ENCODE data around the gene SMIM1. TPM values are rescaled to one million over a fixed set of nuclear protein-coding genes. Genes with fewer than 3 reads are reported as not detected.

The SMIM1 gene
- total RNA-seq, 4 donors from 2014 or later: 4.7 TPM; not detected in 3

- TF ChIP-seq, protein P1, sequence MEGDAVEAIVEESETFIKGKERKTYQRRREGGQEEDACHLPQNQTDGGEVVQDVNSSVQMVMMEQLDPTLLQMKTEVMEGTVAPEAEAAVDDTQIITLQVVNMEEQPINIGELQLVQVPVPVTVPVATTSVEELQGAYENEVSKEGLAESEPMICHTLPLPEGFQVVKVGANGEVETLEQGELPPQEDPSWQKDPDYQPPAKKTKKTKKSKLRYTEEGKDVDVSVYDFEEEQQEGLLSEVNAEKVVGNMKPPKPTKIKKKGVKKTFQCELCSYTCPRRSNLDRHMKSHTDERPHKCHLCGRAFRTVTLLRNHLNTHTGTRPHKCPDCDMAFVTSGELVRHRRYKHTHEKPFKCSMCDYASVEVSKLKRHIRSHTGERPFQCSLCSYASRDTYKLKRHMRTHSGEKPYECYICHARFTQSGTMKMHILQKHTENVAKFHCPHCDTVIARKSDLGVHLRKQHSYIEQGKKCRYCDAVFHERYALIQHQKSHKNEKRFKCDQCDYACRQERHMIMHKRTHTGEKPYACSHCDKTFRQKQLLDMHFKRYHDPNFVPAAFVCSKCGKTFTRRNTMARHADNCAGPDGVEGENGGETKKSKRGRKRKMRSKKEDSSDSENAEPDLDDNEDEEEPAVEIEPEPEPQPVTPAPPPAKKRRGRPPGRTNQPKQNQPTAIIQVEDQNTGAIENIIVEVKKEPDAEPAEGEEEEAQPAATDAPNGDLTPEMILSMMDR (IDR thresholded peaks at IDR 0.05; ENCODE audit: low read depth): no peak
Measured at GRCh38 chr1:3745590-3746381, 26.8 kb upstream of the SMIM1 start.

GRCh38 chr1:3746389-3746829, 26.1 kb upstream of the SMIM1 start:
- TF ChIP-seq, protein P1 (IDR thresholded peaks at IDR 0.05; ENCODE audit: low read depth): no peak

GRCh38 chr1:3746830-3747521, 25.6 kb upstream of the SMIM1 start:
- TF ChIP-seq, protein P1 (IDR thresholded peaks at IDR 0.05; ENCODE audit: low read depth): no peak

- TF ChIP-seq, protein P1 (IDR thresholded peaks at IDR 0.05; ENCODE audit: low read depth): no peak
Measured at GRCh38 chr1:3747522-3747848, 25.1 kb upstream of the SMIM1 start.

DNA sequence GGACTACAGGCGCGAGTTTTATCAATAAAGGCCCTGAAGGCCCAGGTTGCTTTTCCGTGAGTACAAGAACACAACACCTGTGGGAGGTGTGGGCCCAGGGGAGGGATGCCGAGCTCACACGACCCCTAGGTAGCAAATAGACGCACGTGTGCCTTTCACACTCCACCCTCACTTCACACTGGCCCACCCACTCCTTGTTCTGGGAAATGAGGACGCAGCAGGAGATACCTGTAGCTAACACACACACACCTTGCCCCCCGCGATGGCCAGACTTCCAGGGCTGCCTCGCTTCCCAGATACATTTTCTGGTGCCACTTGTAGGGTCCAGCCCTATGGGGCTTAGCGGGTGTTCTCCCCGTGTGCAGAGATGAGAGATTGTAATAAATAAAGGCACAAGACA, 24.6 kb upstream of the SMIM1 start:
- TF ChIP-seq, protein P1 (IDR thresholded peaks at IDR 0.05; ENCODE audit: low read depth): no peak

- TF ChIP-seq, protein P1 (IDR thresholded peaks at IDR 0.05; ENCODE audit: low read depth): no peak
Measured at GRCh38 chr1:3749512-3749911, 23.0 kb upstream of the SMIM1 start.

GRCh38 chr1:3750741-3751140, 21.8 kb upstream of the SMIM1 start:
- TF ChIP-seq, protein P1 (IDR thresholded peaks at IDR 0.05; ENCODE audit: low read depth): no peak

Measured in subcutaneous adipose tissue (tissue), 4 donors.